ENCODE measurements around the gene EIF1B.
A peak's percentile ranks its signal among the peaks of the same experiment; 100 is the strongest.

EIF1B gene

DNA sequence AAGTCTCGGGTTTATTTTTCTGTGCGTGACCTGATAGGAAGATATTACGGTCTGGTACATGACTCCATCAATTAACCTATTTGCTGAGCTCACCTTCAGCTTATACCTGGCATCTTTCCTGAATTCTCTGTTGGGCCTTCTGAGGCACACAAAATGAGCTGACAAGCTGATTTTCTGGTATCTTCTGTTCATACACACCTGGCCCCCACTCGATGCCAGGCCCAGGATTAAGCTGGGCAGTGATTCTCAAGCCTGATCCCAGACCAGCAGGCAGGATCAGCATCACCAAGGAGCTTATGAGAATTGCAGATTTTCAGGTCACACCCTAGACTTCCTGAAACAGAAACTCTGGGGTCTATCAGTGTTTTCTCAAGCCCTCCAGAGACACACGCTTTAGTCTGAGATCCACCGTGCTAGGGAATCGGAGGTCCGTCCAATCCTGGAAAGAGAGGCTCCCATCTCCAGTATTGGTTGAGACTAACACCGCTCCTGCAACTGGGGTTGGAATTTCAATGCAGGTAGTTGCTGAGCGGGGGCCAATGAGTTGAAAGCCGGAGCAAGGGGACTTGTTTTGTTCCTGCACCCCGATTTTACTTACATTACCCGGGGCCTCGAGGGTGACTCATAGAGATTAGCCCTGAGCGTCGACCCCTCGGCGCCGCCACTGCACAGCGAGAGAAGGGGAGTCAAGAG, 636 bp upstream of the EIF1B start:
- DNase-seq (ENCODE audit: low spot score) (peak; percentile 21), FAIRE-seq (no peak)

DNA sequence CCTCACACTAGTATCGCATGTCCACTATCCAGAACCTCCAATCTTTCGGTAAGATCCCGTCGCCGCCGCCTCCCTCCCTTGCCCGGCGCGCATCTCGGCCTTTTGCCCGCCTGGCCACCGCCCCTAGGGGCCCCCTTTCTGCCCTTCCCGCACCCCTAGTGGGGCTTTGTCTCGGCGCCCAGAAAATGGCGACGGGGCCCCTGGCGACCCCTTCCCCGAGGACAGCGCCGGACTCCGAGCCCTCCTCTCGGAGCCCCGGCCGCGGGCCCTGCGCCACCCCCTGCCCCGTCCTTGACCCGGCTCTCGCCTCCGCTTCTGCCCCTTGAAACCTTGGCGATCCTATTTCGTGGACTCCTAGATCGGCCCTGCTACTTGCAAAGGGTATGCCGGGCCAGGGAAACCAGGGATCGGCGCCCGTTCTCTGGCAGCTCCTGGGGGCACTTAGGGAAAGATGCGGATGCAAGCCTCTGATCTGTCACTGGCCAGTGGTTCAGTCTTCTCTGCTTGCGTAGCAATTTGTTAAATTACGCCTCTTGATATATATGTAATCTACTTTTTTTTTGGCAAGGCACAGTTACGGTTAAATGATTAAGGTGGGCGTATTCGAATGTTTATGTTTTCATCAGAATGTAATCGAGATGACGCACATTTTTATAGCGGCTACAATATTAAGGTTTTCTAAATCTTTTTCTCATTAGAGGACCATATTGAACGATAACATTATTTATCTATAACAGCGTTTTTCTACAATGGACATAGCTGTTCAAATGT, 603 bp downstream of the EIF1B start:
- DNase-seq (ENCODE audit: low spot score), result peak; percentile 39
- FAIRE-seq, result no peak

GRCh38 chr3:40310705-40311104, 1.2 kb downstream of the EIF1B start:
- FAIRE-seq (no peak), DNase-seq (ENCODE audit: low spot score) (no peak)

- FAIRE-seq, result no peak
- no peak for DNase-seq (ENCODE audit: low spot score)
Measured at GRCh38 chr3:40312661-40313226, 3.2 kb downstream of the EIF1B start.

DNA sequence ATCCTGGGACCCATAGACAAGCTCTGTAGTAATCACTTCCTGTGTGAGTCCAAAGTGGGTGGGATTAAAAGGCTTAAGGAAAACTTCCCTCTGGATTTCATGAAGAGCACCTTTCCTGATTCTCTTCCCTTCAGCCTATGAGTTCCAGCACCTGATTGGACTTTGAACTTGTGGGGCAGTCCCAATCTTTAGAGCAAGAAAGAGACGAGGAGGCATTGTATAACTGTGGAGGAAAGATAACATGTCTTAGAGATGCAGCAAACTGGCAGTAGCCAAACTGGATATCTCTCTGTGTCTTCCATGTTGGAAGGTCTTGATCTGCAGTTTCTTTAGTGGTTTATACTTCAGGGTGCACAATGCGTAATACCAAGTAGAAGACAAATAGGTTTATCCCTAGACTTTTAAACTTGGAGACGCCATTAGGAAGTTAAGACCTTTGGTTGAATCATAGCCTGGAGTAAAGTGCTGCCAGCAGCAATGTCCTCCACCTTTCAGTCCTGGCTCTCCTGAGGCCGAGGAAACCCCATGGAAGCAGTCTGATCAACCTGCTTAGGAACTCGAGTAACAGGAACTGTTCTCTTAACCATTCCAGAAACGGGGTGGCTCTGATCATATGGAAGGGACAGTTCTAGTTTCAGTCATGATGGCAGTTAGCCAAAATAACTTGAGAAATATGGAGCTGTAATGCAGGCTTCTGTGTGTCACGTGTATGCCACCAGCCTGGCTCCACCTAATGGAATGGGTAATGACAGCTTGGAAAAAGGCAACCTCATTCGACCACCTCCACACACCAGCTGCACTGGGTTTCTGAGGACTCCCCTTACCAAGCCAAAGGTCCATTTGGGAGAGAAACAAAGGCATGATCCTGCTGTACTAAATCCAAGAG, 4.7 kb downstream of the EIF1B start:
- FAIRE-seq (no peak), DNase-seq (ENCODE audit: low spot score) (no peak)

GRCh38 chr3:40317061-40317855, 7.8 kb downstream of the EIF1B start:
- no peak for FAIRE-seq
- DNase-seq (ENCODE audit: low spot score), result peak; percentile 40

- no peak for DNase-seq (ENCODE audit: low spot score)
- no peak for FAIRE-seq
Measured at GRCh38 chr3:40321818-40322217, 12.3 kb downstream of the EIF1B start.

- FAIRE-seq, result no peak
Measured at GRCh38 chr3:40323946-40324345, 14.4 kb downstream of the EIF1B start.

GRCh38 chr3:40324621-40325020, 15.1 kb downstream of the EIF1B start:
- FAIRE-seq, result no peak
- no peak for DNase-seq (ENCODE audit: low spot score)

More at GRCh38 chr3:40323946-40324345, 14.4 kb downstream of the EIF1B start:
- DNase-seq (ENCODE audit: low spot score), result no peak

GRCh38 chr3:40325465-40325864, 16.0 kb downstream of the EIF1B start:
- FAIRE-seq (no peak), DNase-seq (ENCODE audit: low spot score) (no peak)

GRCh38 chr3:40328374-40328773, 18.9 kb downstream of the EIF1B start:
- no peak for FAIRE-seq
- DNase-seq (ENCODE audit: low spot score), result no peak

DNA sequence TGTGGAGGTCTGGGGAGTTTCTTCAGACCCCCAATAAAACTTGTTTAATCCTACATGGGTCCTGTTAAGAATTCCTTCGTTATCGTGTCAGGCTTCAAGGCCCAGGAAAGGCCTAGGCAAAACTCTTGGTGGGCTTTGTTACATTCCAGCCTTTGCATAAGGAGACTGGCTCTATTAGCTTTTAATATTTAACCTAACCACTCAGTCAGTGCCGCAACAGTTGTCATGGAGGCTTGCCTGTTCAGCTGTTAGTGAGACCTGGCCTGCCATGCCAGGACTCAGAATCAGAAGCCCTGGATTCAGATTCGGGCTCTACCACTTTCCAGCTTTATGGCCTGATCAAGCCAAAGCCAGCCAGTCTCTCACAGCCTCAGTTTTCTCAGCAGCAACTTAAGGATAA, 19.6 kb downstream of the EIF1B start:
- DNase-seq (ENCODE audit: low spot score), result no peak
- FAIRE-seq, result no peak

GRCh38 chr3:40332684-40333083, 23.2 kb downstream of the EIF1B start:
- no peak for FAIRE-seq

GRCh38 chr3:40333416-40333815, 23.9 kb downstream of the EIF1B start:
- no peak for FAIRE-seq
- DNase-seq (ENCODE audit: low spot score), result no peak

More at GRCh38 chr3:40332684-40333083, 23.2 kb downstream of the EIF1B start:
- DNase-seq (ENCODE audit: low spot score), result no peak

GRCh38 chr3:40333852-40334251, 24.3 kb downstream of the EIF1B start:
- DNase-seq (ENCODE audit: low spot score) (no peak), FAIRE-seq (no peak)

DNA sequence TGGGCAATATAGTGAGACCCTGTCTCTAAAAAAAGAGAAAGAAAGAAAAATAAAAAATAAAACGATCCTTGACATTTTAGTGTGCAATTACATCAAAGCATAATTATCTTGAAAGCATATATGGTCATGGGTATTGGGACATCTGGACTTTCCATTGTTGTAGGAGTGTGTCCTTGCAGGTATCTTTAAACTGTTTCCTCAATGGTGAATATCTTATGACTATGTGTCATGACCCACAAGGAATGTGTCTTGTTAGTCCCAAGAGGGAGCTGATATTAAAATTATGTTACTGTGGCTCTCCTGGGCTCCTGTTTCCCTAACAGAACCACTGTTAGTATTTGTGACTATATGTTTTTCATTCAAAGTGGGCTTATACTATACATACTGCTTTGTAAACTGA, 26.6 kb downstream of the EIF1B start:
- DNase-seq (ENCODE audit: low spot score), result no peak
- FAIRE-seq, result no peak

GRCh38 chr3:40336511-40337135, 27.1 kb downstream of the EIF1B start:
- FAIRE-seq (no peak), DNase-seq (ENCODE audit: low spot score) (no peak)

GRCh38 chr3:40337136-40338108, 27.9 kb downstream of the EIF1B start:
- DNase-seq (ENCODE audit: low spot score) (no peak), FAIRE-seq (no peak)

DNA sequence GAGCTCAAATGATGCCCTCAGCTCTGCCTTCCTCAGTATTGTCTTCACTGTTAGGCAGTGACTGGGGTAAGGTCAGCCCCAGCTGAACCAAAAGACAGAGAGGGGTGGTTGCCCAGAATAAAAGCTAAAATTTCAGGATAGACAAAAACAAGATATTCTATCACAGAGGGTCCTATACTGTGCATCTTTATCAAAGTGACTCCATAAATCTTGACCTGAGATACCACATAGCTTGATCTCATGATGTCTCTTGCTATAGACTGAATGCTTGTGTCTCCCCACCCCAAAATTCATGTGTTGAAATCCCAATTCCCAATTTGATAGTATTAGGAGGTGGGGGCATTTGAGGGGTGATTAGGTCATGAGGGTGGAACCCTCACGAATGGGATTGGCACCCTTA, 30.4 kb downstream of the EIF1B start:
- DNase-seq (ENCODE audit: low spot score) (no peak), FAIRE-seq (no peak)

All from urothelium cell line (cell line).